HCT116 (cell line): ENCODE measurements around the gene SLC16A13. TPM values are rescaled to one million over a fixed set of nuclear protein-coding genes. Genes with fewer than 3 reads are reported as not detected.

Experiments
- ATAC-seq: fragments of 200-7000 bp; cut with Tn5 transposase; 2 replicates; pipeline ENCODE4 v1.9.1; 2020; ENCODE audit warnings: mild to moderate bottlenecking, moderate library complexity
- BruUV-seq: library from RNA; stranded (reverse); fragments of 400-500 nt; replicated peaks from 2 replicates; lab custom pipeline; 2021; lab: Mats Ljungman, UMichigan
- CTCF ChIA-PET: fragments of 300-600 bp; sonication (Branson Sonifier 250); formaldehyde crosslinking; loops from one replicate; lab custom pipeline; 2021; ENCODE audit warnings: antibody characterized with exemption; lab: Charles Lee
- POLR2A ChIA-PET: fragments of 300-600, 350-600 bp; sonication (Branson Sonifier 250); formaldehyde crosslinking; loops from one replicate; lab custom pipeline; 2021; ENCODE audit warnings: antibody characterized with exemption; lab: Charles Lee
- RAD21 ChIA-PET, 2 experiments: fragments of 300-600 bp; sonication (Branson Sonifier 250); formaldehyde crosslinking; loops; one replicate each; lab custom pipeline; 2023; ENCODE audit warnings: low total read pairs in 2 of 2; ENCODE audit not compliant: uncharacterized antibody in 2 of 2, unreplicated experiment in 2 of 2, low non-redundant PET in 1 of 2; lab: Charles Lee
- DNase-seq: peaks from one replicate; pipeline ENCODE4 v3.0.0-alpha.2; 2010; ENCODE audit warnings: low read depth, low spot score
- H2AFZ ChIP-seq: fragments of 200-600 bp; shearing (Covaris generic), sonication (generic); 2 replicates; pipeline ENCODE4 v1.6.1; 2017; ENCODE audit warnings: low read depth, mixed run types, mixed read lengths, antibody characterized with exemption, low read length; ENCODE audit not compliant: poor library complexity, severe bottlenecking
- H3K27ac ChIP-seq: 2 replicates; pipeline ENCODE4 v1.5.1; 2012; ENCODE audit warnings: low read depth, low read length
- H3K27me3 ChIP-seq: fragments of 200-600 bp; sonication (generic); 2 replicates; pipeline ENCODE4 v1.6.1; 2016; ENCODE audit warnings: mixed run types, low read length, mixed read lengths; ENCODE audit not compliant: insufficient read depth
- H3K36me3 ChIP-seq, 2 experiments: fragments of 200-500 bp in 1 of 2; fragments of 200-600 bp in 1 of 2; sonication (Bioruptor generic) in 1 of 2; sonication (generic) in 1 of 2; 2 replicates each; pipeline versions ENCODE4 v1.5.1 to v1.6.1; 2014 to 2016; ENCODE audit warnings: low read length in 2 of 2, inconsistent platforms in 1 of 2, mixed read lengths in 1 of 2, mixed run types in 1 of 2; ENCODE audit not compliant: insufficient read depth in 2 of 2, control insufficient read depth in 1 of 2
- H3K4me1 ChIP-seq, 2 experiments: fragments of 200-600 bp in 1 of 2; sonication (generic) in 1 of 2; 2 replicates each; pipeline versions ENCODE4 v1.5.1 to v1.6.1; 2012 to 2017; ENCODE audit warnings: low read length in 2 of 2, inconsistent platforms in 1 of 2, mild to moderate bottlenecking in 1 of 2, mixed read lengths in 1 of 2, mixed run types in 1 of 2, moderate library complexity in 1 of 2; ENCODE audit not compliant: insufficient read depth in 2 of 2, control insufficient read depth in 1 of 2
- H3K4me2 ChIP-seq: fragments of 200-600 bp; sonication (generic); 2 replicates; pipeline ENCODE4 v1.6.1; 2017; ENCODE audit warnings: mixed run types, low read length, mixed read lengths
- H3K4me3 ChIP-seq, 2 experiments: fragments of 200-600 bp in 1 of 2; sonication (generic) in 1 of 2; replicated peaks in 1 of 2; 2 replicates each; pipeline ENCODE4 v1.5.1; 2011 to 2016; ENCODE audit warnings: low read length in 2 of 2, control low read depth in 1 of 2, low read depth in 1 of 2, mild to moderate bottlenecking in 1 of 2, mixed read lengths in 1 of 2, mixed run types in 1 of 2
- H3K79me2 ChIP-seq: fragments of 200-600 bp; sonication (generic); 2 replicates; pipeline ENCODE4 v1.6.1; 2017; ENCODE audit warnings: mild to moderate bottlenecking, mixed run types, low read length, moderate library complexity, mixed read lengths; ENCODE audit not compliant: insufficient read depth
- H3K9ac ChIP-seq: fragments of 200-600 bp; sonication (generic); 2 replicates; pipeline ENCODE4 v1.6.1; 2016; ENCODE audit warnings: low read length, mixed read lengths
- H3K9me2 ChIP-seq: fragments of 200-600 bp; sonication (generic), shearing (Covaris generic); 2 replicates; pipeline ENCODE4 v1.6.1; 2017; ENCODE audit warnings: mixed run types, mild to moderate bottlenecking, moderate library complexity; ENCODE audit not compliant: insufficient read depth
- H3K9me3 ChIP-seq, 2 experiments: fragments of 200-500 bp in 1 of 2; fragments of 200-600 bp in 1 of 2; sonication (Bioruptor generic) in 1 of 2; sonication (generic) in 1 of 2; 2 replicates each; pipeline ENCODE4 v1.6.1; 2014 to 2017; ENCODE audit warnings: low read length in 2 of 2, mixed read lengths in 2 of 2, inconsistent platforms in 1 of 2, low read depth in 1 of 2, mild to moderate bottlenecking in 1 of 2, mixed run types in 1 of 2, moderate library complexity in 1 of 2; ENCODE audit not compliant: control insufficient read depth in 1 of 2, insufficient read depth in 1 of 2
- H4K20me1 ChIP-seq: fragments of 200-600 bp; sonication (generic), shearing (Covaris generic); 2 replicates; pipeline ENCODE4 v1.6.1; 2017; ENCODE audit warnings: mixed run types, mild to moderate bottlenecking, moderate library complexity; ENCODE audit not compliant: insufficient read depth
- CTCF ChIP-seq, 3 experiments: fragments of 200-600 bp in 1 of 3; sonication (generic) in 1 of 3; IDR thresholded peaks in 2 of 3; conservative IDR thresholded peaks in 1 of 3; 2 replicates each; pipeline ENCODE4 v1.5.1; 2012 to 2017; ENCODE audit warnings: low read depth in 2 of 3, low read length in 2 of 3, antibody characterized with exemption in 1 of 3, borderline replicate concordance in 1 of 3, control low read depth in 1 of 3, mild to moderate bottlenecking in 1 of 3, mixed read lengths in 1 of 3, mixed run types in 1 of 3, moderate library complexity in 1 of 3; ENCODE audit not compliant: insufficient read depth in 1 of 3
- EGR1 ChIP-seq: IDR thresholded peaks from 2 replicates; pipeline ENCODE4 v1.6.1; 2012; ENCODE audit warnings: low read depth
- ELF1 ChIP-seq: IDR thresholded peaks from 2 replicates; pipeline ENCODE4 v1.6.1; 2012; ENCODE audit warnings: low read depth, borderline replicate concordance
- EZH2 ChIP-seq: fragments of 200-600 bp; sonication (generic); IDR thresholded peaks from 2 replicates; pipeline ENCODE4 v1.6.1; 2017; ENCODE audit warnings: antibody characterized with exemption, mixed run types
- FOSL1 ChIP-seq: IDR thresholded peaks from 2 replicates; pipeline ENCODE4 v1.6.1; 2012; ENCODE audit warnings: low read depth
- JUND ChIP-seq: IDR thresholded peaks from 2 replicates; pipeline ENCODE4 v1.6.1; 2012
- MAX ChIP-seq: IDR thresholded peaks from 2 replicates; pipeline ENCODE4 v1.6.1; 2012
- POLR2A ChIP-seq: IDR thresholded peaks from 2 replicates; pipeline ENCODE4 v1.7.0; 2011; ENCODE audit warnings: borderline replicate concordance; ENCODE audit not compliant: insufficient read depth, insufficient read length; ENCODE audit errors: extremely low read depth
- POLR2AphosphoS5 ChIP-seq: IDR thresholded peaks from 2 replicates; pipeline ENCODE4 v1.6.1; 2011; ENCODE audit warnings: mild to moderate bottlenecking, low read depth, low read length, moderate library complexity
- REST ChIP-seq: IDR thresholded peaks from 2 replicates; pipeline ENCODE4 v1.6.1; 2012; ENCODE audit warnings: low read depth
- SP1 ChIP-seq: IDR thresholded peaks from 2 replicates; pipeline ENCODE4 v1.6.1; 2012; ENCODE audit warnings: low read depth
- SRF ChIP-seq: IDR thresholded peaks from 2 replicates; pipeline ENCODE4 v1.6.1; 2012; ENCODE audit warnings: low read depth
- TCF7L2 ChIP-seq: IDR thresholded peaks from 2 replicates; pipeline ENCODE4 v1.7.0; 2011; ENCODE audit warnings: borderline replicate concordance, inconsistent platforms; ENCODE audit not compliant: insufficient read depth, insufficient read length; ENCODE audit errors: extremely low read depth
- YY1 ChIP-seq: IDR thresholded peaks from 2 replicates; pipeline ENCODE4 v1.6.1; 2011; ENCODE audit warnings: low read length, low read depth, moderate library complexity, mild to moderate bottlenecking; ENCODE audit not compliant: insufficient replicate concordance; ENCODE audit errors: extremely low read depth
- ZFX ChIP-seq: fragments of 450-650 bp; IDR thresholded peaks from 2 replicates; pipeline ENCODE4 v1.6.1; 2017
- ZNF274 ChIP-seq: fragments of 200-500 bp; sonication (Bioruptor generic); IDR thresholded peaks from 2 replicates; pipeline ENCODE4 v1.6.1; 2014; ENCODE audit warnings: mild to moderate bottlenecking, low read depth, low read length, inconsistent platforms
- intact Hi-C: fragments of 100-400 bp; cut with micrococcal nuclease; formaldehyde crosslinking; loops from 2 replicates; pipeline ENCODE4 v1.10.0; 2022
- total RNA-seq: library from RNA; stranded (reverse); gene quantifications from one replicate; pipeline ENCODE4 v1.2.1, GENCODE V29; 2021; ENCODE audit not compliant: unreplicated experiment
- TF ChIP-seq, protein P1 (sequence below): IDR thresholded peaks from 2 replicates; pipeline ENCODE4 v1.6.1; 2011; ENCODE audit warnings: mild to moderate bottlenecking, low read length, moderate library complexity; ENCODE audit not compliant: insufficient replicate concordance; ENCODE audit errors: extremely low read depth
- TF ChIP-seq, protein P2 (sequence below): IDR thresholded peaks from 2 replicates; pipeline ENCODE4 v1.6.1; 2012

Gene SLC16A13
- total RNA-seq, 1 experiment from 2014 or later = 6.8 TPM

DNA sequence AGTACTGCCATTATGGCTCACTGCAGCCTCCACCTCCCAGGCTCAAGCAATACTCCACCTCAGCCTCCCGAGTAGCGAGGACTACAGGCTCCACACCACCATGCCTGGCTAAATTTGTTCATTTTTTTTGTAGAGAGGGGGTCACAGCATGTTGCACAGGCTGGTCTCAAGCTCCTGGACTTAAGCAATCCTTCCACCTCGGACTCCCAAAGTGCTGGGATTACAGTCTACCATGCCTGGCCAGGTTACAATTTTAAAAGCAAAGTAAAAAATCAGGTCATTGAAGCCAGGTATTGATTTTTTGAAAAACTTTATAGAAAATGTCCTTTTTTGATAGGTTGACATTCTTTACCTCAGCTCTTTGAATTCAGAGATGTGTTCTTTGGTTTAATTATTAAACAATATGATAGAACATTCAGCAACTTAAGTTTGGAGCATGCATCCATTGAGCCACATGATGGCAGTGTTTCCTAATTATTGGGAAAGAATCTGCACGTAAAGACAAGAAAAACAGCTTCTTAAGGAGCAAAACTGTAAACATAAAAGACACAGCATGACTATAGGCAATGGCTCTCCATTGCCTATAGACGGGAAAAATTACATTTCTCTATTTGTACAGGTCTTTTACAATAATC, 9.8 kb downstream of the SLC16A13 start:
- H4K20me1 ChIP-seq = no peaks in the 10 kb centered on the region
- H3K36me3 ChIP-seq = no peaks in the 10 kb centered on the region
- H3K9me2 ChIP-seq = no peaks in the 10 kb centered on the region
- H3K27me3 ChIP-seq = no peaks in the 10 kb centered on the region
- H2AFZ ChIP-seq = peak overlapping the region; percentile 97
- H3K4me3 ChIP-seq = peak overlapping the region; percentile 49 to 65
- peaks cover 31 to 48% of the 10 kb centered on the region in 2 experiments for H3K4me1 ChIP-seq
- ATAC-seq (peak; percentile 40), DNase-seq (peak; percentile 67)
- POLR2A ChIA-PET = interaction anchor here (0.7 to 2.1 kb wide), 9 partner anchors 9 to 189 kb away, joined by 3 to 9 read pairs (median 4); partner anchors contain the start of genes DVL2 and SLC16A13
- H3K4me2 ChIP-seq = peak overlapping the region; percentile 95
- peak overlapping the region; percentile 48 for H3K9ac ChIP-seq
- H3K79me2 ChIP-seq = no peaks in the 10 kb centered on the region
- intact Hi-C loops = loop anchor here (1.0 to 5.0 kb wide), 6 partner anchors 91 to 642 kb away; partner anchors contain the start of genes KCTD11, TP53 and WRAP53
- H3K9me3 ChIP-seq = no peaks in the 10 kb centered on the region
- RAD21 ChIA-PET = interaction anchor here (0.6 to 2.3 kb wide), 13 partner anchors 10 to 355 kb away, joined by 3 to 16 read pairs (median 5); partner anchors contain the start of gene SLC16A13 (in 1 of the 2)
- CTCF ChIA-PET = interaction anchor here (0.5 to 5.4 kb wide), 36 partner anchors 8 to 1011 kb away, joined by 3 to 53 read pairs (median 4); partner anchors contain the start of genes ASGR1, CTDNEP1, NEURL4 and SLC16A13
- H3K27ac ChIP-seq = peak overlapping the region; percentile 46
- no TSS peak for BruUV-seq
- TF ChIP-seq POLR2A (no peak), CTCF (IDR thresholded peaks at IDR 0.05 in 2 of 3, conservative IDR thresholded peaks at IDR 0.05 in 1 of 3; ENCODE audit: borderline replicate concordance in 1 of 3, insufficient read depth in 1 of 3, low read depth in 2 of 3, low read length in 2 of 3) (peak; percentile 69 to 96 (median 92)), JUND (no peak), ZFX (no peak), YY1 (no peak), EGR1 (peak; percentile 22; the same call in 1 of the 2 replicates), TCF7L2 (no peak), SRF (no peak), POLR2AphosphoS5 (no peak), SP1 (no peak), ZNF274 (no peak), MAX (no peak), EZH2 (no peak), FOSL1 (no peak), REST (no peak), ELF1 (no peak)
- TF ChIP-seq, protein P1, sequence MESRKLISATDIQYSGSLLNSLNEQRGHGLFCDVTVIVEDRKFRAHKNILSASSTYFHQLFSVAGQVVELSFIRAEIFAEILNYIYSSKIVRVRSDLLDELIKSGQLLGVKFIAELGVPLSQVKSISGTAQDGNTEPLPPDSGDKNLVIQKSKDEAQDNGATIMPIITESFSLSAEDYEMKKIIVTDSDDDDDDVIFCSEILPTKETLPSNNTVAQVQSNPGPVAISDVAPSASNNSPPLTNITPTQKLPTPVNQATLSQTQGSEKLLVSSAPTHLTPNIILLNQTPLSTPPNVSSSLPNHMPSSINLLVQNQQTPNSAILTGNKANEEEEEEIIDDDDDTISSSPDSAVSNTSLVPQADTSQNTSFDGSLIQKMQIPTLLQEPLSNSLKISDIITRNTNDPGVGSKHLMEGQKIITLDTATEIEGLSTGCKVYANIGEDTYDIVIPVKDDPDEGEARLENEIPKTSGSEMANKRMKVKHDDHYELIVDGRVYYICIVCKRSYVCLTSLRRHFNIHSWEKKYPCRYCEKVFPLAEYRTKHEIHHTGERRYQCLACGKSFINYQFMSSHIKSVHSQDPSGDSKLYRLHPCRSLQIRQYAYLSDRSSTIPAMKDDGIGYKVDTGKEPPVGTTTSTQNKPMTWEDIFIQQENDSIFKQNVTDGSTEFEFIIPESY = no peak
- TF ChIP-seq, protein P2, sequence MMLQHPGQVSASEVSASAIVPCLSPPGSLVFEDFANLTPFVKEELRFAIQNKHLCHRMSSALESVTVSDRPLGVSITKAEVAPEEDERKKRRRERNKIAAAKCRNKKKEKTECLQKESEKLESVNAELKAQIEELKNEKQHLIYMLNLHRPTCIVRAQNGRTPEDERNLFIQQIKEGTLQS = no peak
